HG03378 (cell line): ENCODE results near the gene TIGD1.

ENCODE experiments used
- ATAC-seq: cut with Tn5 transposase; IDR thresholded peaks from one replicate; pipeline ENCODE4 v1.9.1; 2021; ENCODE audit warnings: mild to moderate bottlenecking, moderate library complexity; ENCODE audit not compliant: unreplicated experiment

The TIGD1 gene

DNA sequence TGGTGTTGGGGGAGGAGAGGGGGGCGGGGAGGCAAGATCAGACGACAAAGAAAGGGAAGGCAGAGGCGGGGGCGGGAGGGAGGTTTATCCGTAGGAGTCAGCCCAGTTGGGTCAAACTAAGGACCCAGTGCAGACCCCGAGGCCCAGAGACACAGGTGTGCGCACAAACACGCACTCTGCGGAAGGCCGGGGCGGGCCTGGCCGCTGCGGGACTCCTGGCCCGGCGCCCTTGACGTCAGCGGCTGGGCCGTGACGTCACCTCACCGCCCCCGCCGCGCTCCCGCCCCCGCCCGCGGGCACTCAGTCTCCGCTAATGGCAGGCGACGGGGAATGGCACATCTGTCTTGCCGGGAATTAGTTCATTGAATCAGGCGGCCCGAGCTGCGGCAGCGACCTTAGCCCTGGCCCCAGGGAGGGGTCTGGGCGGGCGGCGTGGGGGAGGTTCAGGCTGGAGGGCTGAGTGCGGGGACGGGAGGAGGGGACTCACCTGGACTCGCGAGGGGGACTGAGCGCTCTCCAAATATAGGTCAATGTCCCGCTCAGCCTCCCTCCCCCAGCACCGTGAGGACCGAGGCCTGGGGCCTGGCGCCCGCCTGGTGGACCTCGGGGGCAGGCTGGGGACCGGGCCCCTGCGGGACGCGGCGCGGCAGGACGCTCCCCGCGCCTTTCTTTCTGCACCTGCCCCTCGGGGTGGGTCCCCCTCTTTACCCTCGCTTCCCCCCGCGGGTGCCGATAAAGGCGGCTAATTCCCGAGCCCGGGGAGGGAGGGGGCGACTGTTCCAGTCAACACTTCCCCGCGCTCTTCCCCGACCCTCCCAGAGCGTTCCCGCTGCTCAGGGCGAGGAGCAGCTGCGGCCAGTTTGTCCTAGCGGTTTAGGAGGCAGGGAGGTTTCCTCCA lies 47.2 kb downstream of the TIGD1 start:
- no peak for ATAC-seq

DNA sequence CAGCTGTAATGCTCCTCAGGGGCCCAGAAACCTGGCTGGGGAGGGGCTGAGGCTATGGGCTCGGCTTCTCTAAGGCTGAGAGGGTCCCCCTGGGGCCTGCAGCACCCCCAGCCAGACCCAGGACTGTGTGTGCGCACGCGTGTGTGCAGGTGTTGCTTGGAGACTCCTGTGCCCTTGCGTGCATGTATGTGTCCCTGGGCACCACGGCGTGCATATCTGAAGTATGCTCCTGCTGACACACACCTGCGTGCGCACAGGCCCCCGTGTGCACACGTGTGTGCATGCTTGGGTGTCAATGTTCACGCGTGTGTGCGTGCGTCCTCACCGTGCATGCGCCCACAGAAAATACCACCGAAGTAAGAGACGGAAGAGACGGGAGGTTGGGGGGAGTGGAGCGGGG lies 47.8 kb downstream of the TIGD1 start:
- no peak for ATAC-seq

GRCh38 chr2:232501794-232502390 lies 48.5 kb downstream of the TIGD1 start:
- no peak for ATAC-seq

GRCh38 chr2:232501331-232501771 lies 49.0 kb downstream of the TIGD1 start:
- ATAC-seq: no peak

- no peak for ATAC-seq
Measured at GRCh38 chr2:232498452-232498851, 51.9 kb downstream of the TIGD1 start.
